ENCODE measurements around the gene ZSWIM3. TPM values are rescaled to one million over a fixed set of nuclear protein-coding genes. Genes with fewer than 3 reads are reported as not detected.

The ZSWIM3 gene
- total RNA-seq, 4 donors from 2014 or later = 2.1 to 5.4 (median 4.0) TPM

GRCh38 chr20:45882469-45883099 is 25.2 kb downstream of the ZSWIM3 start:
- Histone ChIP-seq H3K9me3 (no peaks in the 10 kb centered on the region), H3K27me3 (no peaks in the 10 kb centered on the region), H3K4me3 (no peak overlapping the region), H3K4me1 (peaks cover 16 to 55% (median 32%) of the 10 kb centered on the region in 4 donors), H3K36me3 (peaks cover 0 to 63% (median 54%) of the 10 kb centered on the region in 4 donors), H3K27ac (replicated peaks in 1 of 4) (no peak overlapping the region)
- TF ChIP-seq POLR2A (IDR thresholded peaks at IDR 0.05; ENCODE audit: low read depth) = no peak
- TF ChIP-seq EP300 (IDR thresholded peaks at IDR 0.05) = no peak
- TF ChIP-seq CTCF (IDR thresholded peaks at IDR 0.05) = no peak
- no peak for TF ChIP-seq POLR2AphosphoS5 (IDR thresholded peaks at IDR 0.05)
- WGBS = 75% methylated on average over 4 of the region's 4 CpGs
- no peak for DNase-seq (ENCODE audit: extremely low spot score)
- intact Hi-C loops (cut with DNase I) = loop anchor here (10.0 kb wide), 1 partner anchor 78 kb away; no protein-coding TSS in a partner anchor

- intact Hi-C loops (cut with DNase I) = loop anchor here (10.0 kb wide), 1 partner anchor 78 kb away; no protein-coding TSS in a partner anchor
- WGBS = 80% methylated on average over 9 of the region's 9 CpGs
- Histone ChIP-seq H3K36me3 (peaks cover 0 to 58% (median 51%) of the 10 kb centered on the region in 4 donors), H3K27me3 (no peaks in the 10 kb centered on the region), H3K9me3 (no peaks in the 10 kb centered on the region), H3K4me1 (peaks cover 16 to 55% (median 32%) of the 10 kb centered on the region in 4 donors), H3K4me3 (no peak overlapping the region), H3K27ac (replicated peaks in 1 of 4) (no peak overlapping the region)
- no peak for DNase-seq (ENCODE audit: extremely low spot score)
- TF ChIP-seq POLR2AphosphoS5 (IDR thresholded peaks at IDR 0.05) (no peak), POLR2A (IDR thresholded peaks at IDR 0.05; ENCODE audit: low read depth) (no peak), CTCF (IDR thresholded peaks at IDR 0.05) (no peak)
These were observed 25.7 kb downstream of the ZSWIM3 start for GRCh38 chr20:45883100-45883469.

- WGBS = 87% methylated on average over 19 of the region's 19 CpGs
- no peak for TF ChIP-seq EP300 (IDR thresholded peaks at IDR 0.05)
- no peak for TF ChIP-seq POLR2AphosphoS5 (IDR thresholded peaks at IDR 0.05)
- TF ChIP-seq CTCF (IDR thresholded peaks at IDR 0.05) = no peak
- TF ChIP-seq POLR2A (IDR thresholded peaks at IDR 0.05; ENCODE audit: low read depth) = no peak
- Histone ChIP-seq H3K9me3 (no peaks in the 10 kb centered on the region), H3K27me3 (no peaks in the 10 kb centered on the region), H3K27ac (replicated peaks in 1 of 4) (no peak overlapping the region), H3K4me1 (peaks cover 24 to 69% (median 41%) of the 10 kb centered on the region in 4 donors), H3K4me3 (no peak overlapping the region), H3K36me3 (peaks cover 0 to 59% (median 45%) of the 10 kb centered on the region in 4 donors)
- intact Hi-C loops (cut with DNase I) = loop anchor here (10.0 kb wide), 1 partner anchor 82 kb away; no protein-coding TSS in a partner anchor
- no peak for DNase-seq (ENCODE audit: extremely low spot score)
These were observed 29.4 kb downstream of the ZSWIM3 start for GRCh38 chr20:45886590-45887345.

- H3K4me3 ChIP-seq = no peak within 1 kb of the TSS
- TF ChIP-seq EP300 (IDR thresholded peaks at IDR 0.05) (no peak), POLR2AphosphoS5 (IDR thresholded peaks at IDR 0.05) (no peak), POLR2A (IDR thresholded peaks at IDR 0.05; ENCODE audit: low read depth) (no peak), CTCF (IDR thresholded peaks at IDR 0.05) (no peak)
- WGBS = 93% methylated on average over 8 of the region's 8 CpGs
- intact Hi-C loops (cut with DNase I) = loop anchor here (10.0 kb wide), 1 partner anchor 83 kb away; no protein-coding TSS in a partner anchor
- DNase-seq (ENCODE audit: extremely low spot score) = no peak
- H3K27me3 ChIP-seq = no peaks in the 10 kb centered on the region
- H3K27ac ChIP-seq (replicated peaks in 1 of 4) = no peak within 1 kb of the TSS
- peaks cover 0 to 58% (median 46%) of the 10 kb centered on the region in 4 donors for H3K36me3 ChIP-seq
- H3K9me3 ChIP-seq = no peaks in the 10 kb centered on the region
- peaks cover 25 to 69% (median 41%) of the 10 kb centered on the region in 4 donors for H3K4me1 ChIP-seq
These were observed 29.9 kb downstream of the ZSWIM3 start, which contains the start of gene SPATA25 for GRCh38 chr20:45887346-45887715. SPATA25 (minus strand) TSS chr20:45887622; CDS start chr20:45887590, 32 bp downstream.

All from esophagus muscularis mucosa (tissue), 4 donors.